ENCODE results near the gene MYH14.

DNA sequence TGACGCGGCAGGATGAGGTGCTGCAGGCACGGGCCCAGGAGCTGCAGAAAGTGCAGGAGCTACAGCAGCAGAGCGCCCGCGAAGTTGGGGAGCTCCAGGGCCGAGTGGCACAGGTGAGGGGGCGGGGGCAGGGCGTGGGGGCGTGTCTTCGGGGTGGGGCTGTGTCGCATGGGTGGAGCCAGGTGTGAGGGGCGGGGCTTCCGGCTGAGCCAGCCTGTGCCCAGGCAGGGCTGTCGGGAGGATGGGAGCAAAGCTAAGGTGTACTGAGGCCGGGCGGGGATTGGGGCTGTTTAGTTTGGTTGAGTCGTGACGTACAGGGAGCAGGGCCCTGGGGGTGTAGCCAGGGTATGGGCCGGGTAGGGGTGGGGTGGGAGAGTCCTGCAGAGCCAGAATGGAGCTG, 63.5 kb downstream of the MYH14 start:
- TF ChIP-seq, protein P1, sequence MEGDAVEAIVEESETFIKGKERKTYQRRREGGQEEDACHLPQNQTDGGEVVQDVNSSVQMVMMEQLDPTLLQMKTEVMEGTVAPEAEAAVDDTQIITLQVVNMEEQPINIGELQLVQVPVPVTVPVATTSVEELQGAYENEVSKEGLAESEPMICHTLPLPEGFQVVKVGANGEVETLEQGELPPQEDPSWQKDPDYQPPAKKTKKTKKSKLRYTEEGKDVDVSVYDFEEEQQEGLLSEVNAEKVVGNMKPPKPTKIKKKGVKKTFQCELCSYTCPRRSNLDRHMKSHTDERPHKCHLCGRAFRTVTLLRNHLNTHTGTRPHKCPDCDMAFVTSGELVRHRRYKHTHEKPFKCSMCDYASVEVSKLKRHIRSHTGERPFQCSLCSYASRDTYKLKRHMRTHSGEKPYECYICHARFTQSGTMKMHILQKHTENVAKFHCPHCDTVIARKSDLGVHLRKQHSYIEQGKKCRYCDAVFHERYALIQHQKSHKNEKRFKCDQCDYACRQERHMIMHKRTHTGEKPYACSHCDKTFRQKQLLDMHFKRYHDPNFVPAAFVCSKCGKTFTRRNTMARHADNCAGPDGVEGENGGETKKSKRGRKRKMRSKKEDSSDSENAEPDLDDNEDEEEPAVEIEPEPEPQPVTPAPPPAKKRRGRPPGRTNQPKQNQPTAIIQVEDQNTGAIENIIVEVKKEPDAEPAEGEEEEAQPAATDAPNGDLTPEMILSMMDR (conservative IDR thresholded peaks at IDR 0.05), result no peak
- TF ChIP-seq ZFX (IDR thresholded peaks at IDR 0.05), result no peak
